Upper lobe of right lung (tissue), 1 donor: ENCODE data around the gene SIPA1. TPM values are rescaled to one million over a fixed set of nuclear protein-coding genes. Genes with fewer than 3 reads are reported as not detected.

ENCODE experiments used
- ATAC-seq: fragments of 200-7000 bp; cut with Tn5 transposase; one replicate; pipeline ENCODE4 v1.9.1; 2020; ENCODE audit warnings: mild to moderate bottlenecking, moderate library complexity
- DNase-seq: peaks from one replicate; pipeline ENCODE4 v3.0.0-alpha.2; 2020
- H3K27ac ChIP-seq: fragments of 200-600 bp; one replicate; pipeline ENCODE4 v1.8.0; 2022
- H3K27me3 ChIP-seq: fragments of 200-600 bp; one replicate; pipeline ENCODE4 v1.8.0; 2022; ENCODE audit warnings: mild to moderate bottlenecking
- H3K36me3 ChIP-seq: fragments of 200-600 bp; one replicate; pipeline ENCODE4 v1.8.0; 2022
- H3K4me1 ChIP-seq: fragments of 200-600 bp; one replicate; pipeline ENCODE4 v1.8.0; 2022
- H3K4me3 ChIP-seq: fragments of 200-600 bp; one replicate; pipeline ENCODE4 v1.8.0; 2022; ENCODE audit warnings: mild to moderate bottlenecking
- H3K9me3 ChIP-seq: fragments of 200-600 bp; one replicate; pipeline ENCODE4 v1.8.0; 2022
- CTCF ChIP-seq: fragments of 200-600 bp; IDR thresholded peaks from one replicate; pipeline ENCODE4 v1.8.0; 2022; ENCODE audit warnings: antibody characterized with exemption
- intact Hi-C: fragments of 100-400 bp; cut with DNase I; formaldehyde crosslinking; loops from one replicate; pipeline ENCODE4 v1.11.0; 2022
- total RNA-seq: library from RNA; stranded (reverse); fragmentation: NEBNext Ultra II Directional; extraction: Animal tissue kit (Norgen Biotek cat#: 25700); gene quantifications from one replicate; pipeline ENCODE4 v1.2.1, GENCODE V29; 2021
- donor health status: DM: no; HTN: yes; CAD: no; lungs with severe emphysema.

Gene SIPA1
- total RNA-seq, 1 donor from 2014 or later = 86.5 TPM

GRCh38 chr11:65596520-65596919 is 41.4 kb upstream of the SIPA1 start:
- Histone ChIP-seq H3K27me3 (no peaks in the 10 kb centered on the region), H3K27ac (no peak overlapping the region), H3K9me3 (no peaks in the 10 kb centered on the region), H3K4me1 (no peaks in the 10 kb centered on the region), H3K36me3 (peaks cover 35% of the 10 kb centered on the region), H3K4me3 (no peak overlapping the region)
- intact Hi-C loops = no loop called here
- ATAC-seq (no peak), DNase-seq (no peak)
- no peak for TF ChIP-seq CTCF

DNA sequence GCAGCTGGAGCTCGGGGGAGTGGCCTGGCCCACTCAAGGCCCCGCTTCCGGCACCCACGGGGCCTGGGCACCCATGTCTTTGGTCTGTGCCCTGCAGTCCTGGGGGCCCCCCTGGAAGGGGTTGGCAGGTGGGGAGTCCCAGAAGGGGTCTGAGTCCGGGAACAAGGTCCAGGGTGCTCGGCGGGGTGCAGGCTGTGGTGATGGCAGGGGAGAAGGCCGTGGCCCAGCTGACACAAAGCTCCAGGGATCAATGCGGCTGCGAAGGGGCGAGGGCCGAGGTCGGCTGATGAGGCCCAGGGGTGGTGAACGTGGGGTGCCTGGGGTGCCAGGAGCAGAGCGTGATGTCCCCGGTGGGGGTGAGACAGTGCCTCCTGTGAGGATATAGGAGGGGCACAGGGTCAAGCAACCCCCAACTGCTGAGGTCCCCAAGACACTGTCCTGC is 39.6 kb upstream of the SIPA1 start:
- Histone ChIP-seq H3K4me1 (no peaks in the 10 kb centered on the region), H3K4me3 (no peak overlapping the region), H3K36me3 (peaks cover 48% of the 10 kb centered on the region), H3K27ac (no peak overlapping the region), H3K27me3 (no peaks in the 10 kb centered on the region), H3K9me3 (no peaks in the 10 kb centered on the region)
- ATAC-seq (no peak), DNase-seq (no peak)
- TF ChIP-seq CTCF = no peak
- intact Hi-C loops = no loop called here

DNA sequence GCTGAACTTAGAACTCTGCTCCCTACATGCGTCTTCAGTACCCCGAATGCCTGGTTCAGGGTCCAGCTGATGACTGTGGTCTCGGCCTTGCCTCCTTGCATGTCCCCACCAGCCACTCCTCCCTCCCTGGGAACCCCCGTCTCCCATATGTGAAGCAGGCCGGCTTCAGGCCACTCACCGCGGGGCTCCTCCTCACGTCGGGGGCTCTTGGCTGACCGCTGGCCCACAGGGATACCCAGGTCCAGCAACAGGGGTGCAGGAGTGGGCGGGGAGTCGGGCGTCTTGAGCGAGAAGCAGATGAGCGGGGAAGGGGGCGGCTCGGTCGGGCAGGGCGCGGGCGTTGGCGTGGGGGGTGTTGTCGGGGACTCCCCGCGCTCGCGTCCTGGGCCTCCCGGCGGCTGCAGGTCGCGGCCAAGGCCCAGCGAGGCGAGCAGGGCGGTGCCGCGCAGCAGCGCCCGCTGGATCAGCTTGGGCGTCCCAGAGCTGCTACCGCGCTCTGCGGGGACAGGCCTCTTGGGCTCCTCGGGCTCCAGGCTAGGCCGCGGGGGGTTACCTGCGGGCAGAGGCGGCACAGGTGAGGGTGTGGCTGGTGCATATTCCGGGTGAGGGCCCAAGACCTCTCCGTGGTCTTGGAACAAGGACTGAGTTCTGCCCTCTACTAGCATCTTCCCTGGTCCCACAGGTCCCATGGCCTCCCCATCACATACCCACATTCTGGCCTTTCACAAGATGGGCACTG is 38.5 kb upstream of the SIPA1 start:
- intact Hi-C loops = no loop called here
- Histone ChIP-seq H3K4me1 (no peaks in the 10 kb centered on the region), H3K27ac (no peak overlapping the region), H3K9me3 (no peaks in the 10 kb centered on the region), H3K27me3 (no peaks in the 10 kb centered on the region), H3K4me3 (no peak overlapping the region), H3K36me3 (peaks cover 59% of the 10 kb centered on the region)
- TF ChIP-seq CTCF = no peak
- DNase-seq = no peak
- no peak for ATAC-seq

GRCh38 chr11:65599955-65600246 is 38.0 kb upstream of the SIPA1 start:
- ATAC-seq (no peak), DNase-seq (no peak)
- H3K36me3 ChIP-seq = peaks cover 64% of the 10 kb centered on the region
- no peaks in the 10 kb centered on the region for H3K4me1 ChIP-seq
- no peak overlapping the region for H3K27ac ChIP-seq
- H3K4me3 ChIP-seq = no peak overlapping the region
- intact Hi-C loops = no loop called here
- H3K9me3 ChIP-seq = no peaks in the 10 kb centered on the region
- no peak for TF ChIP-seq CTCF
- no peaks in the 10 kb centered on the region for H3K27me3 ChIP-seq

DNA sequence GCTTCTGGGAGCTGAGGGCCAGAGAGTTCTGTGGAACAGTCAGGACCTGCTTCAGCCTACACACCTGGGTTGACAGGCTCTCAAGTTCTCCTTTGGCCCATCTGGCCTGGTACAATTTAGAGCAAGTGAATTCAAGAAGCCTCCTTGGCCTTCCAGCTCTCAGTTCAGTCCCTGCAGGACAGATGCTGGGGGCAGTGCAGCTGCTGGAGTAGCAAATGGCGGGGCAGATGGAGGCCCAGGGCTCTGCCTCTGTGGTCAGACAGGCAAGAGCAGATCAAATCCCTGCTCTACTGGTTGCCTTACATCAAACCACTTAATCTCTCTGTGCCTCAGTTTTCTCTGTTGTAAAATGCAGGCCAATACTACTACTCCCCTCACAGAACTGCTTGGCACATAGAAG is 33.6 kb upstream of the SIPA1 start:
- H3K36me3 ChIP-seq = peaks cover 69% of the 10 kb centered on the region
- H3K27me3 ChIP-seq = no peaks in the 10 kb centered on the region
- intact Hi-C loops = no loop called here
- no peak overlapping the region for H3K4me3 ChIP-seq
- ATAC-seq (no peak), DNase-seq (no peak)
- no peak for TF ChIP-seq CTCF
- H3K9me3 ChIP-seq = no peaks in the 10 kb centered on the region
- peaks cover 17% of the 10 kb centered on the region for H3K4me1 ChIP-seq
- no peak overlapping the region for H3K27ac ChIP-seq
